ENCODE data around the gene TSPAN18.

The TSPAN18 gene

GRCh38 chr11:44901786-44902185, 175.0 kb downstream of the TSPAN18 start:
- TF ChIP-seq, protein P1, sequence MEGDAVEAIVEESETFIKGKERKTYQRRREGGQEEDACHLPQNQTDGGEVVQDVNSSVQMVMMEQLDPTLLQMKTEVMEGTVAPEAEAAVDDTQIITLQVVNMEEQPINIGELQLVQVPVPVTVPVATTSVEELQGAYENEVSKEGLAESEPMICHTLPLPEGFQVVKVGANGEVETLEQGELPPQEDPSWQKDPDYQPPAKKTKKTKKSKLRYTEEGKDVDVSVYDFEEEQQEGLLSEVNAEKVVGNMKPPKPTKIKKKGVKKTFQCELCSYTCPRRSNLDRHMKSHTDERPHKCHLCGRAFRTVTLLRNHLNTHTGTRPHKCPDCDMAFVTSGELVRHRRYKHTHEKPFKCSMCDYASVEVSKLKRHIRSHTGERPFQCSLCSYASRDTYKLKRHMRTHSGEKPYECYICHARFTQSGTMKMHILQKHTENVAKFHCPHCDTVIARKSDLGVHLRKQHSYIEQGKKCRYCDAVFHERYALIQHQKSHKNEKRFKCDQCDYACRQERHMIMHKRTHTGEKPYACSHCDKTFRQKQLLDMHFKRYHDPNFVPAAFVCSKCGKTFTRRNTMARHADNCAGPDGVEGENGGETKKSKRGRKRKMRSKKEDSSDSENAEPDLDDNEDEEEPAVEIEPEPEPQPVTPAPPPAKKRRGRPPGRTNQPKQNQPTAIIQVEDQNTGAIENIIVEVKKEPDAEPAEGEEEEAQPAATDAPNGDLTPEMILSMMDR (IDR thresholded peaks at IDR 0.05; ENCODE audit: insufficient read depth, missing control alignments): no peak
- DNase-seq (ENCODE audit: insufficient read length, low spot score) (no peak), FAIRE-seq (no peak)

DNA sequence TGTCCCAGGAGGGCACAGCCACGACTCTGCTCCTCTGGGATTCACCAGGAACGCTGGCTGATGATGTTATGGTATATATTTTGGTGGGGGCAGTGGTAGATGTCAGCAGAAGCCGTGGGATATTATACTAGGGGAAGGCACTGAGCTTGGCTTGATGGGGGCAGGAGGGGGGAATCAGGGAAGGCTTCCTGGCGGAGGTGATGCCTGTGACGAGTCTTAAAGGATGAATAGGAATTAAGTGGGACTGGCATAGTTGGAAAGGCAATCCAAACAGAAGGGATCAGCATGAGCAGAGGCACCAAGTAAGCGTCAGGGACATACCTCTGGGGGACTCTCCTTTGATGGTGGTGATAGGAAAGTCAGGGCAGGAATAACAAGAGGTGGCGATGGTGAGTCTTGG, 176.3 kb downstream of the TSPAN18 start:
- DNase-seq (ENCODE audit: insufficient read length, low spot score) (no peak), FAIRE-seq (no peak)
- TF ChIP-seq, protein P1 (IDR thresholded peaks at IDR 0.05; ENCODE audit: insufficient read depth, missing control alignments): no peak

DNA sequence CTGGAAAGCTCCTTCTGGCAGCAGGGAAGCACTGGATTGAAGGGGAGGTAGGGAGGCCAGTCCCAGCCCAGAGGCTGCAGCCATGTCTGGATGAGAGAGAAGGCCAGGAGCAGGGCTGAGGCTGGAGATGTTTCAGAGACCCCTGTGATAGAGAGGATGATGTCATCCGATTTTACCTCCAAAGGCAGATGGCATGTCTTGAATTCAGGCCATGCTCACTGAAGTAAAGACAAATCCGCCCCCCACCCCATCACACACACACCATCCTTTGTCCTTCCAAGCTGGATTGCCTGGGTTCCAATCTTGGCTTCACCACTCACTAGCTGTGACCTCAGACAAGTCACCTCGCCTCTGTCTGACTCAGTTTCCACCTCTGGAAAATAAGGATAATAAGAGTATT, 176.8 kb downstream of the TSPAN18 start:
- DNase-seq (ENCODE audit: insufficient read length, low spot score): no peak
- TF ChIP-seq, protein P1 (IDR thresholded peaks at IDR 0.05; ENCODE audit: insufficient read depth, missing control alignments): no peak
- FAIRE-seq: no peak

DNA sequence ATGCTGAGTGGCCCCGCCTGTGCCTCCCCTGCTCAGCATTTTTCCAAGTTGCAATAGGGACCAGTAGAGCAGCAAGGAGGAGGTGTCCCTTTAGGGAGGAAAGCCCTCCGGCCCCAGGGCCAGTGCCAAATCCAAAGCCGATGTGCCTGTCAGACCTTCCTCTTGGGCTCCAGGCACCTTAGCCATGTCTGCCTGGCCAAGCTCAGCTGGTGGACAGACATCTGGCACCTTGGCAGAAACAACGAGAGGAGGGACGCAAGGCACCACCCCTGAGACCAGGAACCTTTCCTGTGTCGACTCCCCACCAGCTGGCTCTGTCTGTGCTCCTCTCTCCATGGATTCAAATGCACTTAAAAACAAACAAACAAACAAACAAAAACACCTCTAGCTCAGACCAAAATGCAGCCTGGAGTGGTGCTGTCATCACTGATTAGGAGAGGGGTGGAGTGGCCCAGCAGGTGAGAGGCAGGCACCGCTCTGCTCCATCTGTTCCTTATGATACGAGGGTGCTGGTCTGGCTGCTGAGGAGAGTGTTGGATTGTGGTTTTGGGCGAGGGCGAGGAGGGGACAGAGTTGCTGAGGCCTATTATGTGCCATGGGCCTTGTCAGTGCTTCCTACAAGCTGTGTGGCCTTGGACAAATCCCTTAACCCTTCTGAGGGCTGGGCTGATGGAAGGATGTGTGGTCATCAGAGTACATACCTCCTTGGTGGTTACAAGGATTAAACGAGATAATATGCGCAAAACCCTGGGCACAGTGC, 177.7 kb downstream of the TSPAN18 start:
- no peak for DNase-seq (ENCODE audit: insufficient read length, low spot score)

GRCh38 chr11:44905131-44905866, 178.5 kb downstream of the TSPAN18 start:
- DNase-seq (ENCODE audit: insufficient read length, low spot score) (no peak), FAIRE-seq (no peak)
- TF ChIP-seq, protein P1 (IDR thresholded peaks at IDR 0.05; ENCODE audit: insufficient read depth, missing control alignments): no peak

More for the DNA sequence above, 177.7 kb downstream of the TSPAN18 start:
- FAIRE-seq: no peak
- TF ChIP-seq, protein P1 (IDR thresholded peaks at IDR 0.05; ENCODE audit: insufficient read depth, missing control alignments): no peak

DNA sequence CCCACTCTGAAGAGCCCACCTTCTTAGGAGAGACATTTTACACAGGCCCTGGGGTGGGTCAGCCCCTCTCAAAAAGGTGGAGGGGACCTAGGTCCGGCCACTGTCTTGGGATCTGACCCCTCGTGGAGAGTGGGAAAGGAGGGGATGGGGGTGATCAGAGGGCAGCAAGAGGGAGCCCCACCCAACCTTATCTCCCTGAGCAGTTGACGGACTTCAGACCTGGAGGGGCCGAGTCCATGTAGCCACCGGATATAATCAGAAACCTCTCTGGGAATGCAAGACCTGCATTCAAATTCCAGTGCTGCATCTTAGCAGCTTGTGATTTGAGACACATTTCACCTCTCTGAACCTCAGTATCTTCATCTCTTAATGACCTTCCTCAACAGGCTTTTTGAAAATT, 179.9 kb downstream of the TSPAN18 start:
- FAIRE-seq: no peak
- TF ChIP-seq, protein P1 (IDR thresholded peaks at IDR 0.05; ENCODE audit: insufficient read depth, missing control alignments): no peak
- no peak for DNase-seq (ENCODE audit: insufficient read length, low spot score)

- FAIRE-seq (no peak), DNase-seq (ENCODE audit: insufficient read length, low spot score) (no peak)
- TF ChIP-seq, protein P1 (IDR thresholded peaks at IDR 0.05; ENCODE audit: insufficient read depth, missing control alignments): no peak
Measured at GRCh38 chr11:44909557-44909956, 182.8 kb downstream of the TSPAN18 start.

Data from D721Med (cell line).